Measurements from ENCODE around the gene CHCHD1.

GRCh38 chr10:73810358-73810734 is 28.5 kb downstream of the CHCHD1 start:
- TF ChIP-seq JUN (IDR thresholded peaks at IDR 0.05; ENCODE audit: borderline replicate concordance, insufficient read depth, insufficient read length, low read depth) (no peak), CTCF (IDR thresholded peaks at IDR 0.05; ENCODE audit: extremely low read depth in 1 of 2, insufficient read depth in 1 of 2, low read depth in 1 of 2, low read length in 2 of 2) (no peak), MYC (IDR thresholded peaks at IDR 0.05; ENCODE audit: low read depth, low read length) (no peak), POLR2A (IDR thresholded peaks at IDR 0.05; ENCODE audit: low read depth, low read length) (no peak), POLR2AphosphoS5 (IDR thresholded peaks at IDR 0.05; ENCODE audit: insufficient read depth, low read depth, low read length) (no peak)
